A673 (cell line): ENCODE measurements around the gene ANO4. TPM values are rescaled to one million over a fixed set of nuclear protein-coding genes. Genes with fewer than 3 reads are reported as not detected.

Experiments used
- BruUV-seq: library from RNA; stranded (reverse); fragments of 400-500 nt; replicated peaks from 2 replicates; lab custom pipeline; 2021; lab: Mats Ljungman, UMichigan
- CTCF ChIA-PET: fragments of 300-600 bp; sonication (Branson Sonifier 250); formaldehyde crosslinking; loops from one replicate; lab custom pipeline; 2022; ENCODE audit warnings: antibody characterized with exemption; lab: Charles Lee
- POLR2A ChIA-PET: fragments of 300-600 bp; sonication (Branson Sonifier 250); formaldehyde crosslinking; loops from one replicate; lab custom pipeline; 2022; ENCODE audit warnings: antibody characterized with exemption; ENCODE audit not compliant: low non-redundant PET; lab: Charles Lee
- DNase-seq: peaks from one replicate; pipeline ENCODE4 v3.0.0-alpha.2; 2015; ENCODE audit warnings: low spot score
- H3K27ac ChIP-seq: fragments of 200-600 bp; sonication (generic); 2 replicates; pipeline ENCODE4 v1.5.1; 2016; ENCODE audit warnings: mixed run types, low read depth, mild to moderate bottlenecking, mixed read lengths, antibody characterized with exemption, low read length; ENCODE audit not compliant: poor library complexity, severe bottlenecking
- H3K27me3 ChIP-seq: fragments of 200-600 bp; sonication (generic); replicated peaks from 2 replicates; pipeline ENCODE4 v1.6.1; 2017; ENCODE audit warnings: mixed run types, low read depth, mild to moderate bottlenecking, mixed read lengths, antibody characterized with exemption, low read length; ENCODE audit not compliant: insufficient read depth, poor library complexity
- H3K36me3 ChIP-seq: fragments of 200-600 bp; sonication (generic); 2 replicates; pipeline ENCODE4 v1.6.1; 2016; ENCODE audit warnings: mixed run types, mild to moderate bottlenecking, mixed read lengths, antibody characterized with exemption, low read length; ENCODE audit not compliant: insufficient read depth, poor library complexity, severe bottlenecking
- H3K4me1 ChIP-seq: fragments of 200-600 bp; sonication (generic); 2 replicates; pipeline ENCODE4 v1.6.1; 2017; ENCODE audit warnings: mixed run types, mild to moderate bottlenecking, mixed read lengths, antibody characterized with exemption, low read length; ENCODE audit not compliant: insufficient read depth, poor library complexity, severe bottlenecking
- H3K4me3 ChIP-seq: fragments of 200-600 bp; sonication (generic); 2 replicates; pipeline ENCODE4 v1.5.1; 2016; ENCODE audit warnings: low read depth, mixed run types, mild to moderate bottlenecking, mixed read lengths, low read length; ENCODE audit not compliant: poor library complexity, severe bottlenecking
- H3K9me3 ChIP-seq: fragments of 200-600 bp; sonication (generic); 2 replicates; pipeline ENCODE4 v1.6.1; 2016; ENCODE audit warnings: mixed run types, low read depth, mild to moderate bottlenecking, mixed read lengths, antibody characterized with exemption, low read length; ENCODE audit not compliant: poor library complexity, severe bottlenecking
- CTCF ChIP-seq: fragments of 300-800, 200-600 bp; sonication (generic); conservative IDR thresholded peaks from 2 replicates; pipeline ENCODE4 v1.5.1; 2017; ENCODE audit warnings: low read depth, mild to moderate bottlenecking, antibody characterized with exemption, low read length, moderate library complexity, mixed read lengths
- EZH2 ChIP-seq: fragments of 200-600 bp; sonication (generic); IDR thresholded peaks from 2 replicates; pipeline ENCODE4 v1.6.1; 2017; ENCODE audit warnings: borderline replicate concordance, low read depth, mild to moderate bottlenecking, mixed read lengths, antibody characterized with exemption, low read length; ENCODE audit not compliant: poor library complexity, severe bottlenecking
- intact Hi-C: fragments of 100-400 bp; cut with micrococcal nuclease; formaldehyde crosslinking; loops from one replicate; pipeline ENCODE4 v1.10.0; 2022; ENCODE audit not compliant: unreplicated experiment
- total RNA-seq: library from RNA; stranded (reverse); gene quantifications from 2 replicates; pipeline ENCODE4 v1.2.3, GENCODE V29; 2021

ANO4 gene
- total RNA-seq, 1 experiment from 2014 or later, result 9.3 TPM

DNA sequence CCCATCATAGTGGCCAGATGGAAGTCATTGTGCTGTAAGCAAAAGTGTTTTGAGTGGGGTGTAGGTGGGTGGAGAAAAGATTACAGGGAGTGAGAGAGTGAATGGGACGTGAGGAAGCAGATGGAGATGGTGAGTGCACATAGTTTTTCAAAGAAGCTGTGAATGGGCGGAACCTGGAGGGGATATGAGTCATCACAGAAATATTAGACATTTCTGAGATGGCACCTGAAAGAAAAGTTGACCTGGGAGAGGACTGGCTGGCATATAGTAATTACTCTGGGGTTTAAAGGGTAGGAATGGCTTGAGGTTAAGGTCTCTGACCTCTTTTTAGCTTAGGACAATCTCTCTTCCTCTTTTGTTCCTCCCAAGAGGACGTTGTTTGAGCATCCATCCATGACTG, 50.5 kb downstream of the ANO4 start:
- POLR2A ChIA-PET, result no interaction called here
- intact Hi-C loops, result no loop called here
- CTCF ChIA-PET, result no interaction called here
- H3K27ac ChIP-seq, result no peak overlapping the region
- no peaks in the 10 kb centered on the region for H3K27me3 ChIP-seq
- BruUV-seq, result no TSS peak
- no peaks in the 10 kb centered on the region for H3K9me3 ChIP-seq
- no peaks in the 10 kb centered on the region for H3K4me1 ChIP-seq
- peak; percentile 24 for DNase-seq
- H3K4me3 ChIP-seq, result no peak overlapping the region
- TF ChIP-seq EZH2, result no peak
- no peak for TF ChIP-seq CTCF
- H3K36me3 ChIP-seq, result no peaks in the 10 kb centered on the region

- Histone ChIP-seq H3K27ac (no peak overlapping the region), H3K4me3 (no peak overlapping the region), H3K27me3 (no peaks in the 10 kb centered on the region), H3K4me1 (no peaks in the 10 kb centered on the region), H3K9me3 (no peaks in the 10 kb centered on the region), H3K36me3 (no peaks in the 10 kb centered on the region)
- no peak for TF ChIP-seq EZH2
- TF ChIP-seq CTCF, result no peak
- POLR2A ChIA-PET, result no interaction called here
- CTCF ChIA-PET, result no interaction called here
- DNase-seq, result no peak
- BruUV-seq, result no TSS peak
- intact Hi-C loops, result no loop called here
Observed at GRCh38 chr12:100851637-100852036, 57.1 kb downstream of the ANO4 start.

- ChIA-PET CTCF (no interaction called here), POLR2A (no interaction called here)
- TF ChIP-seq CTCF (no peak), EZH2 (no peak)
- Histone ChIP-seq H3K9me3 (no peaks in the 10 kb centered on the region), H3K27ac (no peak overlapping the region), H3K4me1 (peaks cover 10% of the 10 kb centered on the region), H3K27me3 (no peaks in the 10 kb centered on the region), H3K36me3 (no peaks in the 10 kb centered on the region), H3K4me3 (no peak overlapping the region)
- no TSS peak for BruUV-seq
- intact Hi-C loops, result no loop called here
- DNase-seq, result peak; percentile 59
Observed at GRCh38 chr12:100857418-100857817, 62.8 kb downstream of the ANO4 start.
